H1 (cell line): Measurements from ENCODE around the gene ANKRD17. TPM values are rescaled to one million over a fixed set of nuclear protein-coding genes. Genes with fewer than 3 reads are reported as not detected.

Experiments
- HDAC2 ChIP-seq, 2 experiments: fragments of 300-600 bp in 1 of 2; sonication (generic) in 1 of 2; IDR thresholded peaks; 2 replicates each; pipeline ENCODE4 v1.6.1; 2011 to 2012; ENCODE audit warnings: low read depth in 2 of 2, low read length in 2 of 2, mild to moderate bottlenecking in 2 of 2, moderate library complexity in 2 of 2, borderline replicate concordance in 1 of 2, inconsistent platforms in 1 of 2
- POU5F1 ChIP-seq: IDR thresholded peaks from 2 replicates; pipeline ENCODE4 v1.6.1; 2011; ENCODE audit warnings: low read depth, mild to moderate bottlenecking, low read length, moderate library complexity
- RNF2 ChIP-seq: fragments of 200-900, 300-1000 bp; sonication (generic); IDR thresholded peaks from 2 replicates; pipeline ENCODE4 v1.7.1; 2016; ENCODE audit warnings: borderline replicate concordance, low read depth, mild to moderate bottlenecking, antibody characterized with exemption, low read length; ENCODE audit not compliant: poor library complexity, severe bottlenecking; ENCODE audit errors: missing control alignments
- SIX5 ChIP-seq: IDR thresholded peaks from 2 replicates; pipeline ENCODE4 v1.6.1; 2011; ENCODE audit warnings: mild to moderate bottlenecking, low read depth, low read length
- TAF7 ChIP-seq: optimal IDR thresholded peaks from 2 replicates; pipeline ENCODE3; 2011; ENCODE audit warnings: low read depth, mild to moderate bottlenecking, inconsistent platforms, low read length, moderate library complexity, borderline replicate concordance
- TCF12 ChIP-seq: IDR thresholded peaks from 2 replicates; pipeline ENCODE4 v1.6.1; 2011; ENCODE audit warnings: low read depth, mild to moderate bottlenecking, low read length
- polyA plus RNA-seq, 7 experiments: library from polyadenylated mRNA; depleted of rRNA in 3 of 7; stranded (reverse) in 5 of 7; unstranded in 2 of 7; fragments of >200 nt in 5 of 7; fragments of 200-250 nt in 2 of 7; gene quantifications; 1 replicate in 5 of 7; 2 replicates in 1 of 7; 4 replicates in 1 of 7; pipeline versions ENCODE4 v1.2.1 to v1.2.3, GENCODE V29; 2011 to 2013; ENCODE audit warnings: missing spikeins in 2 of 7, mixed read lengths in 2 of 7
- total RNA-seq: library from RNA; stranded (reverse); fragmentation: NEBNext Ultra II Directional; extraction: Animal tissue kit (Norgen Biotek cat#: 25700); gene quantifications from 2 replicates; pipeline ENCODE4 v1.2.1, GENCODE V29; 2021
- TF ChIP-seq, protein P1 (sequence below): fragments of 300-600 bp; sonication (generic); IDR thresholded peaks from 2 replicates; pipeline ENCODE4 v1.7.1; 2012; ENCODE audit warnings: low read length, moderate library complexity, mild to moderate bottlenecking, inconsistent platforms; ENCODE audit not compliant: insufficient replicate concordance
- TF ChIP-seq, protein P2 (sequence below): IDR thresholded peaks from 2 replicates; pipeline ENCODE4 v1.6.1; 2012; ENCODE audit warnings: inconsistent platforms

ANKRD17 gene
- total and polyA plus RNA-seq, 2 of the 8 experiments (the other 6 are each of a cell fraction or from before 2014, with no cell fraction given) = 42.4 to 93.7 TPM

DNA sequence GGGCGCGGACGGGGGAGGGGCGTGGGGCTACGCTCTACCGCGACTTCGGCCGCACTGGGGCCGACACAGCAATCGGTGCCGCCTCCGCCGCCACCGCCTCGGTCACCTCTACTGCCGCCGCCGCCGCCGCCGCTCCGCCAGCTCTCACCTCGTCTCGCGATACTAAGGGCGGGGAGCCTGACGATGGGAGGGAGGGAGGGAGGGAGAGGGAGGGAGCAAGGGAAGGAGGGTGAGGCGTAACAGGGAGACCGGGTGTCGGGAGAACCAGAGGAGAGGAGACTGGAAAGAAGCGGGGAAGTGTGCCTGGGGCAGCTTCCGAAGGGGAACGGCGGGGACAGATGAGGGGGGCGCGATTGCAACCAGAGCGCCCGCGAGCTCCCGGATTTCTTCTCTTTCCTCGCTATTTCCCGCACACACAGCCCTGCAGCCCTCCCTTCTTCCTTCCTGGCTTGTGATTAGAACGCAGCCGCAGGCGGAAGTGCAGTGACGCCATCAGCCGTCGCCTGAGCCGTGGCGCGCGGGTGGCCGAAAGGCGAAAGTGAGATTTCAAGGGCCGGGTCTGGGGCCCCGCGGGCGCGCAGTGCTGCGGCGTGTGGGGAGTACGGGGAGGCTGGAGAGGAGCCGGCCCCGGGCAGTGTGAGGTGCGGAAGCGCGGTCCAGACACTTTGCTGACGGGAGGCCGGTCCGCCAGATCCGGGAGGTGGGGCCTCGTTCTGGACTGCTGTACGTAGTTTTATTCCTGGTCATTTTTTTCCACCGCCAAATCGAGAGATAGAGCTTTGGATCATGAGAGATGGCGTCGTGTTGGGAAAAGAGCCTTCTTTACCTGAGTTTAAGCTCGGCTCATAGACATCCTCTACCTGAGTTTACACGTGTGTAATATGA is at the start of gene ANKRD17 (continued):
- TF ChIP-seq TCF12 = no peak
- no peak for TF ChIP-seq SIX5
- peak in 1 of 2 experiments; percentile 42; a peak in 1 of 4 replicates for TF ChIP-seq HDAC2 (IDR thresholded peaks at IDR 0.05; ENCODE audit: borderline replicate concordance in 1 of 2, low read depth in 2 of 2, low read length in 2 of 2)
- TF ChIP-seq RNF2 = no peak
- TF ChIP-seq POU5F1 = no peak
- TF ChIP-seq, protein P1, sequence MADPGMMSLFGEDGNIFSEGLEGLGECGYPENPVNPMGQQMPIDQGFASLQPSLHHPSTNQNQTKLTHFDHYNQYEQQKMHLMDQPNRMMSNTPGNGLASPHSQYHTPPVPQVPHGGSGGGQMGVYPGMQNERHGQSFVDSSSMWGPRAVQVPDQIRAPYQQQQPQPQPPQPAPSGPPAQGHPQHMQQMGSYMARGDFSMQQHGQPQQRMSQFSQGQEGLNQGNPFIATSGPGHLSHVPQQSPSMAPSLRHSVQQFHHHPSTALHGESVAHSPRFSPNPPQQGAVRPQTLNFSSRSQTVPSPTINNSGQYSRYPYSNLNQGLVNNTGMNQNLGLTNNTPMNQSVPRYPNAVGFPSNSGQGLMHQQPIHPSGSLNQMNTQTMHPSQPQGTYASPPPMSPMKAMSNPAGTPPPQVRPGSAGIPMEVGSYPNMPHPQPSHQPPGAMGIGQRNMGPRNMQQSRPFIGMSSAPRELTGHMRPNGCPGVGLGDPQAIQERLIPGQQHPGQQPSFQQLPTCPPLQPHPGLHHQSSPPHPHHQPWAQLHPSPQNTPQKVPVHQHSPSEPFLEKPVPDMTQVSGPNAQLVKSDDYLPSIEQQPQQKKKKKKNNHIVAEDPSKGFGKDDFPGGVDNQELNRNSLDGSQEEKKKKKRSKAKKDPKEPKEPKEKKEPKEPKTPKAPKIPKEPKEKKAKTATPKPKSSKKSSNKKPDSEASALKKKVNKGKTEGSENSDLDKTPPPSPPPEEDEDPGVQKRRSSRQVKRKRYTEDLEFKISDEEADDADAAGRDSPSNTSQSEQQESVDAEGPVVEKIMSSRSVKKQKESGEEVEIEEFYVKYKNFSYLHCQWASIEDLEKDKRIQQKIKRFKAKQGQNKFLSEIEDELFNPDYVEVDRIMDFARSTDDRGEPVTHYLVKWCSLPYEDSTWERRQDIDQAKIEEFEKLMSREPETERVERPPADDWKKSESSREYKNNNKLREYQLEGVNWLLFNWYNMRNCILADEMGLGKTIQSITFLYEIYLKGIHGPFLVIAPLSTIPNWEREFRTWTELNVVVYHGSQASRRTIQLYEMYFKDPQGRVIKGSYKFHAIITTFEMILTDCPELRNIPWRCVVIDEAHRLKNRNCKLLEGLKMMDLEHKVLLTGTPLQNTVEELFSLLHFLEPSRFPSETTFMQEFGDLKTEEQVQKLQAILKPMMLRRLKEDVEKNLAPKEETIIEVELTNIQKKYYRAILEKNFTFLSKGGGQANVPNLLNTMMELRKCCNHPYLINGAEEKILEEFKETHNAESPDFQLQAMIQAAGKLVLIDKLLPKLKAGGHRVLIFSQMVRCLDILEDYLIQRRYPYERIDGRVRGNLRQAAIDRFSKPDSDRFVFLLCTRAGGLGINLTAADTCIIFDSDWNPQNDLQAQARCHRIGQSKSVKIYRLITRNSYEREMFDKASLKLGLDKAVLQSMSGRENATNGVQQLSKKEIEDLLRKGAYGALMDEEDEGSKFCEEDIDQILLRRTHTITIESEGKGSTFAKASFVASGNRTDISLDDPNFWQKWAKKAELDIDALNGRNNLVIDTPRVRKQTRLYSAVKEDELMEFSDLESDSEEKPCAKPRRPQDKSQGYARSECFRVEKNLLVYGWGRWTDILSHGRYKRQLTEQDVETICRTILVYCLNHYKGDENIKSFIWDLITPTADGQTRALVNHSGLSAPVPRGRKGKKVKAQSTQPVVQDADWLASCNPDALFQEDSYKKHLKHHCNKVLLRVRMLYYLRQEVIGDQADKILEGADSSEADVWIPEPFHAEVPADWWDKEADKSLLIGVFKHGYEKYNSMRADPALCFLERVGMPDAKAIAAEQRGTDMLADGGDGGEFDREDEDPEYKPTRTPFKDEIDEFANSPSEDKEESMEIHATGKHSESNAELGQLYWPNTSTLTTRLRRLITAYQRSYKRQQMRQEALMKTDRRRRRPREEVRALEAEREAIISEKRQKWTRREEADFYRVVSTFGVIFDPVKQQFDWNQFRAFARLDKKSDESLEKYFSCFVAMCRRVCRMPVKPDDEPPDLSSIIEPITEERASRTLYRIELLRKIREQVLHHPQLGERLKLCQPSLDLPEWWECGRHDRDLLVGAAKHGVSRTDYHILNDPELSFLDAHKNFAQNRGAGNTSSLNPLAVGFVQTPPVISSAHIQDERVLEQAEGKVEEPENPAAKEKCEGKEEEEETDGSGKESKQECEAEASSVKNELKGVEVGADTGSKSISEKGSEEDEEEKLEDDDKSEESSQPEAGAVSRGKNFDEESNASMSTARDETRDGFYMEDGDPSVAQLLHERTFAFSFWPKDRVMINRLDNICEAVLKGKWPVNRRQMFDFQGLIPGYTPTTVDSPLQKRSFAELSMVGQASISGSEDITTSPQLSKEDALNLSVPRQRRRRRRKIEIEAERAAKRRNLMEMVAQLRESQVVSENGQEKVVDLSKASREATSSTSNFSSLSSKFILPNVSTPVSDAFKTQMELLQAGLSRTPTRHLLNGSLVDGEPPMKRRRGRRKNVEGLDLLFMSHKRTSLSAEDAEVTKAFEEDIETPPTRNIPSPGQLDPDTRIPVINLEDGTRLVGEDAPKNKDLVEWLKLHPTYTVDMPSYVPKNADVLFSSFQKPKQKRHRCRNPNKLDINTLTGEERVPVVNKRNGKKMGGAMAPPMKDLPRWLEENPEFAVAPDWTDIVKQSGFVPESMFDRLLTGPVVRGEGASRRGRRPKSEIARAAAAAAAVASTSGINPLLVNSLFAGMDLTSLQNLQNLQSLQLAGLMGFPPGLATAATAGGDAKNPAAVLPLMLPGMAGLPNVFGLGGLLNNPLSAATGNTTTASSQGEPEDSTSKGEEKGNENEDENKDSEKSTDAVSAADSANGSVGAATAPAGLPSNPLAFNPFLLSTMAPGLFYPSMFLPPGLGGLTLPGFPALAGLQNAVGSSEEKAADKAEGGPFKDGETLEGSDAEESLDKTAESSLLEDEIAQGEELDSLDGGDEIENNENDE = no peak
- TF ChIP-seq, protein P2, sequence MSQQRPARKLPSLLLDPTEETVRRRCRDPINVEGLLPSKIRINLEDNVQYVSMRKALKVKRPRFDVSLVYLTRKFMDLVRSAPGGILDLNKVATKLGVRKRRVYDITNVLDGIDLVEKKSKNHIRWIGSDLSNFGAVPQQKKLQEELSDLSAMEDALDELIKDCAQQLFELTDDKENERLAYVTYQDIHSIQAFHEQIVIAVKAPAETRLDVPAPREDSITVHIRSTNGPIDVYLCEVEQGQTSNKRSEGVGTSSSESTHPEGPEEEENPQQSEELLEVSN = no peak
- peak; percentile 67 for TF ChIP-seq TAF7
